ENCODE measurements around the gene PSMB5. TPM values are rescaled to one million over a fixed set of nuclear protein-coding genes. Genes with fewer than 3 reads are reported as not detected.

Gene PSMB5
- total and polyA plus RNA-seq, 2 of the 13 experiments (the other 11 are each of a cell fraction or from before 2014, with no cell fraction given): 705 to 871 TPM

GRCh38 chr14:22978981-22979671 is 55.6 kb downstream of the PSMB5 start (continued):
- peak; percentile 86; the same call in 1 of the 2 replicates for TF ChIP-seq ZNF691 (CRISPR knock-in tag; IDR thresholded peaks at IDR 0.05; ENCODE audit: borderline replicate concordance, low read depth)
- TF ChIP-seq MBNL3 (CRISPR knock-in tag; conservative IDR thresholded peaks at IDR 0.05): no peak
- TF ChIP-seq MED8 (CRISPR knock-in tag; IDR thresholded peaks at IDR 0.05; ENCODE audit: insufficient replicate concordance): no peak
- TF ChIP-seq TFDP2 (CRISPR knock-in tag; IDR thresholded peaks at IDR 0.05): 0 out of 2 replicates have a peak, but pooled peaks have one; percentile 31
- peak; percentile 18; the same call in 1 of the 2 replicates for TF ChIP-seq BCL6 (CRISPR knock-in tag; IDR thresholded peaks at IDR 0.05)
- TF ChIP-seq ZNF747 (CRISPR knock-in tag; IDR thresholded peaks at IDR 0.05; ENCODE audit: borderline replicate concordance): peak; percentile 77; the same call in 1 of the 2 replicates
- TF ChIP-seq UBTF (CRISPR knock-in tag; IDR thresholded peaks at IDR 0.05): peak; percentile 59
- peak; percentile 25; the same call in 1 of the 2 replicates for TF ChIP-seq MIXL1 (CRISPR knock-in tag; IDR thresholded peaks at IDR 0.05)
- TF ChIP-seq CHD4 (IDR thresholded peaks at IDR 0.05; ENCODE audit: borderline replicate concordance, low read length): no peak
- TF ChIP-seq MLX (CRISPR knock-in tag; IDR thresholded peaks at IDR 0.05): 0 out of 2 replicates have a peak, but pooled peaks have one; percentile 20
- no peak for TF ChIP-seq MBD4 (IDR thresholded peaks at IDR 0.05; ENCODE audit: borderline replicate concordance, low read length)
- no peak for TF ChIP-seq ZBTB7B (CRISPR knock-in tag; IDR thresholded peaks at IDR 0.05)
- no peak for TF ChIP-seq RFXANK (CRISPR knock-in tag; IDR thresholded peaks at IDR 0.05)
- no peak for TF ChIP-seq NBN (conservative IDR thresholded peaks at IDR 0.05)
- TF ChIP-seq ZBTB40 (IDR thresholded peaks at IDR 0.05): no peak
- no peak for TF ChIP-seq ZBTB40 (CRISPR knock-in tag; IDR thresholded peaks at IDR 0.05)
